Fibroblast of villous mesenchyme (primary cell): ENCODE results near the gene TGM1. TPM values are rescaled to one million over a fixed set of nuclear protein-coding genes. Genes with fewer than 3 reads are reported as not detected.
A peak's percentile ranks its signal among the peaks of the same experiment; 100 is the strongest.

Source experiments
- DNase-seq: peaks from one replicate; pipeline ENCODE4 v3.0.0-alpha.2; 2010; ENCODE audit warnings: low read depth
- H3K4me3 ChIP-seq: 2 replicates; pipeline ENCODE4 v1.5.1; 2011; ENCODE audit warnings: low read depth, mild to moderate bottlenecking, low read length
- CTCF ChIP-seq: IDR thresholded peaks from 2 replicates; pipeline ENCODE4 v1.5.1; 2012; ENCODE audit warnings: low read depth, mild to moderate bottlenecking, low read length; ENCODE audit not compliant: insufficient read depth
- total RNA-seq: library from RNA; depleted of rRNA; stranded (reverse); fragments of >200 nt; gene quantifications from 2 replicates; pipeline ENCODE4 v1.2.3, GENCODE V29; 2012

The TGM1 gene
- total RNA-seq, 1 donor: 2.2 TPM

GRCh38 chr14:24308342-24309124, 45.6 kb upstream of the TGM1 start:
- DNase-seq: no peak
- no peak overlapping the region for H3K4me3 ChIP-seq
- TF ChIP-seq CTCF: no peak

- H3K4me3 ChIP-seq: no peak within 1 kb of the TSS
- peak; percentile 96 for TF ChIP-seq CTCF
- peak; percentile 54 for DNase-seq
These were observed 44.8 kb upstream of the TGM1 start, which contains the start of gene CIDEB for GRCh38 chr14:24307575-24308341. TSS of gene CIDEB (minus strand) at chr14:24307977. CDS start at chr14:24307858, 119 bp downstream.

GRCh38 chr14:24307156-24307574, 44.2 kb upstream of the TGM1 start:
- TF ChIP-seq CTCF: no peak
- DNase-seq: no peak
- no peak overlapping the region for H3K4me3 ChIP-seq

- TF ChIP-seq CTCF: no peak
- no peak overlapping the region for H3K4me3 ChIP-seq
- no peak for DNase-seq
These were observed 41.0 kb upstream of the TGM1 start for GRCh38 chr14:24304019-24304387.

GRCh38 chr14:24300326-24300980, 37.5 kb upstream of the TGM1 start:
- peak overlapping the region; percentile 96 for H3K4me3 ChIP-seq
- no peak for DNase-seq
- TF ChIP-seq CTCF: no peak

- H3K4me3 ChIP-seq: peak within 1 kb of the TSS; percentile 96
- no peak for TF ChIP-seq CTCF
- DNase-seq: peak; percentile 92
These were observed 36.5 kb upstream of the TGM1 start, which contains the start of the genes DHRS1 and NOP9 for GRCh38 chr14:24299255-24300191. TSS of gene DHRS1 (minus strand) at chr14:24299780. CDS start at chr14:24299106, 674 bp downstream. TSS of gene NOP9 (plus strand) at chr14:24299850. CDS start at chr14:24299955, 105 bp downstream.
